H54 (cell line): ENCODE measurements around the gene APC2.

ENCODE experiments used
- DNase-seq: peaks from one replicate; pipeline ENCODE4 v3.0.0; 2011; ENCODE audit warnings: low spot score, mixed read lengths; ENCODE audit not compliant: insufficient read length
- FAIRE-seq: peaks from 3 replicates; lab custom pipeline; 2011; peaks lifted over from hg19 to GRCh38; lab: Jason Lieb, UNC
- POLR2A ChIP-seq: IDR thresholded peaks from 2 replicates; pipeline ENCODE4 v1.6.1; 2011; ENCODE audit warnings: low read depth, mild to moderate bottlenecking, low read length

APC2 gene

DNA sequence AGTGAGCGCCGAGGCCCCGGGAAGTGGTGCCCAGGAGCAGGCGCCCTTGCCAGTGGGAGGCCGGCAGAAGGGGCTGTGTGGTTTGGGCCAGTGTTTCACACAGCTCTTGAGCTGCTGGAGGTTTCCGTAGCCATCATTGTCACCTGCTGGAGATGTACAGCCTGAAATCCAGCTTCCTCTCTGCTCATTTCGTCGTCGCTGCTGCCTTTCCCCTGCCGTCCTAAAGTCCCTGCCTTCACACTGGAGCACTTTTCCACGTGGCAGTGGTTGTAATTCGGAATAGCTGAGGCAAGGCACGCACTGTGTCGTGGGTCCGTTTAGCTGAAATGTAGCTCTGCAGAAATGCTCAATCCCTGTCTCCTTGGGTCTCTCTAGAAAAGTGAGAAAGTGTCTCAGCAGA, 29.3 kb upstream of the APC2 start:
- FAIRE-seq, result no peak

DNA sequence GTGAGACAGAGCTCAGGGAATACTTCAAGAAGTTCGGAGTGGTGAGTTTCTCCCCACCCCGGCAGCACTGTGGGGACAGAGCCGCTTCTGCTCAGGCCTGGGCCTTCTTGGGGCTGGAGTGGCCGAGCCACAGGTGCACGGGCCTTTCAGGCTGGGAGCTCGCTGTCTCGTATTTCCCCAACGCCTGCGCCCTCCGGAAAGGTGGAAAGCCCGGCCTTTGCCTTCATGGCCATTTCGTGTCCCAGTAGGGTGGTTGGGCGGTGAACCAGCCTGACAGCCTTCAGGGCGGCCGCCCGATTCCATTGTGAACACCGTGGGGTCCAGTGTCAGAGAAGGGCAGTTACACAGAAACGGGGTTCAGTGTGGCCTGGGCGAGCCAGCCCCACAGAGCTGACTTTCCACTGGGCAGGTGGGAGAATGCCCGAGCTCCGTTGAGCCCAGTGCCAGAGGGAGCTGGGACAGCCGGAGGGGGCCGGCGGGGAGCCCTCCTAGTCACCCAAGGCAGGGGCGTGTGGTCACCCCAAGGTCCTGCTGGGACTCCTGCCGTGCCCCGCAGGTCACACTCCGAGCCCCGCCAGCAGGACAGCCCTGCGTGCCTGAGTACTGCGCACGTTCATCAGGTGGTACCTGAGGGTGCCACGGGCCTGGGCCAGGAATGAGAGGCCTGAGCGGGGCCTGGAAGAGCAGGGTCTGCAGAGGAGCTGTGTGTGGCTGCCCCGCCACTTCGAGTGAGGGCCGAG, 28.5 kb upstream of the APC2 start:
- no peak for DNase-seq
- TF ChIP-seq POLR2A, result no peak
- FAIRE-seq, result no peak

More for the DNA sequence above, 29.3 kb upstream of the APC2 start:
- no peak for DNase-seq
- TF ChIP-seq POLR2A, result no peak

GRCh38 chr19:1421958-1422305, 28.0 kb upstream of the APC2 start:
- no peak for TF ChIP-seq POLR2A
- DNase-seq (no peak), FAIRE-seq (no peak)

GRCh38 chr19:1422360-1422759, 27.6 kb upstream of the APC2 start:
- DNase-seq (no peak), FAIRE-seq (no peak)
- TF ChIP-seq POLR2A, result no peak

- FAIRE-seq, result no peak
- TF ChIP-seq POLR2A, result no peak
- no peak for DNase-seq
These were observed 27.0 kb upstream of the APC2 start for GRCh38 chr19:1422943-1423342.

GRCh38 chr19:1423436-1424191, 26.3 kb upstream of the APC2 start:
- DNase-seq (no peak), FAIRE-seq (no peak)
- TF ChIP-seq POLR2A, result no peak

DNA sequence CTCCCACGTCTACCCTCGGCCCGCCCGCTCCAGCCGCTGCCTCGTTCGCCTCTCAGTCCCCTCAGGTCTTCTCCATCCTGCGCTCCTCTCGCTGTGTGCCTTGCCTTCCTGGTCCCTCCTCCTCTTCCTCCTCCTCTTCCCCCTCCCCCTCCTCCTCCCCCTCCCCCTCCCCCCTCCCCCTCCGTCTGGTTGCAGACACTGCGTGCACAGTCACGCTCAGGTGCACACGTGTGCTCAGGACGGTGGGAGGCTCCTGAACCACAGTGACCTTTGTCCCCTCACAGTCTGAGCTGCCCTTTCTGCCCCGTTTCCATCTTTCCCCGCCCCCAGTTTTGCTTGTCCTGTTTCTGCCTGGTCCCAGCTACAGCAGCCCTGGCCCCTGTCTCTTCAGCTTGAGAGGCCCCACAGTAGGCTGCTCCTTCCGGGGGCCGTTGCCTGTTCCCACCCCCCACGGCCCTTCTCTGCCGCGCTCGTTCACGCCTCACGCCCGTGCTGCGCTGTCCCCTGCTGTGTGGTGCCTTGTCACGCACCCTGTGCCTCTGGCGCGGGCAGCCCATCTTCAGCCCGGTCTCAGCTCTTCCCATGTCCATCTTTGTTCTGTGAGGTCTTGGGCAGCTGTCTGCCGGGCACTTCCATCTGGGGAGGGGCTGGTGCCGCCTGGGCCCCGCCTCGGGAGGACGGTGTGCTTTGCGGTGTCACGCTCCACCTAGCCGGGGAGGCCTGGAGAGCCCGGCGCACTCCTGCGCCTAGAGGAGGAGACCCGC, 25.5 kb upstream of the APC2 start:
- TF ChIP-seq POLR2A, result no peak
- no peak for DNase-seq
- FAIRE-seq, result no peak

DNA sequence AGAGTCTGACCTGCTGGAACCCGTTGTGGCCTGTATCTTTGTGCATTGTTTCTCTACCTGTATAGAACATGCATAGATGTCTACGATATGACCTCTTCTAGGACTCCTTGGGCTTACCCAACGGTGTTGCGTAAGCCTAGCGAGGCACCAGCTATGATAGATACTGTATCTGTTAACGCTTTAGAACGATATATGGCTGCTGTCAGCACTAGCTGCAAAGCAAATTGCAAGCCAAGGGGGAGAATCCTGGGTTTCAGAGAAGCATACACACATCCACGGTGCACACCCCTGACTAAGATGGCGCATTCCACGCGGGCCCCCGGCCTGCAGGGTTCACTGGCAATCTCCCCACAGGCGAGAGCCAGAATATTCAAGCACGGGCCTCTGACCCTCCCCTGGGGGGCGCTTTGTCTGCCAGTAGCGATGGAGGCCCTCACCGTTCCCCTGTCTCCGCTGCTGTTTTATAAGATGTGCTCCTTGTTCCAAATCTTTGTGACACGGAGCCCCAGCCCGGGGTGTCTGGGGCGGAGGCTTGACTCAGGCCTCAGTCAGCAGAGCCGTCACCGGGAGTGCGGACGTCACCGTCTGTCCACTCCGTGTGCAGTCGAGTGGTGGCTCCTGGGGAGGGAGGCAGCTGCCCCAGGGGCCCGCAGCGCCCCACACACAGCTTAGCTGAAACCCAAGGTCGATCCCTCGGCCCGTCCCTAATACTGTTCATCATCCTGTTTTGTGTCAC, 24.7 kb upstream of the APC2 start:
- TF ChIP-seq POLR2A, result no peak
- FAIRE-seq, result no peak
- no peak for DNase-seq

DNA sequence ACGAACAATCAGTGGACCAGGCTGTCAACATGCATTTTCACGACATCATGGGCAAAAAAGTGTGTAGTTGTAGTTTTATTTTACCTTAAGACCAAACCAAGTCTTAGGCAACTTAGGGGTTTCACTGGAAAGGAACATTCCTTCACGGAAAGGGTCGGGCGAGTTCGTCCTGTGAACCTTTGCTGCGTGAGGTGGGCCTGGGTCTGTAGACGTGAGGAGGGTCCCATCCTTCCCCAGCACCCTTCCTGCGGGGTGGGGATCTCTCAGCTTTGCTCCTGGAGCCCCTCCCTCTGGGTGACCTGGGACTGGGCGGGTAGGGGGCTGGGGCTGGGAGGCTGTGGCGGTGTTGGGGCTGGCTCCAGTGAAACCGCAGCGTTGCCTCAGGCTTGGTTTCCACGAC, 24.0 kb upstream of the APC2 start:
- DNase-seq (no peak), FAIRE-seq (no peak)

DNA sequence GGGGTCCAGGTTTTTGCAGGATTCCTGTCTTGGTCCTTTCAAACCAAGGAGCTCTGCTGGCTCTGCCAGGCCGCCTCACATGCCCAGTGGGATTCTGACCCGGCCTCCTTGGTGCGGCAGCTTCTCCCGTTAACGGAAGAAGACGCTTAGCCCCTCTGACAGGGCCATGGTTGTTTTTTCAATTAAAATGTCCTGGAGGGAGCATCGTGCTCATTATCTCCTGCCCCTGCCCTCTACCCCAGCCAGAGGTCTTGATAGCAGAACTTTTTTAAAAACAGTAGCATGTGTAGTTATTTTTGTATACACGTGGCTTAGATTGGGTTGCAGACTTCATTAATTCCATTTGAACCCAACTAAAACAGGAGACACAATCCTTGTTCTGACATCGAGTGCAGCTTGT, 23.2 kb upstream of the APC2 start:
- no peak for FAIRE-seq
- no peak for TF ChIP-seq POLR2A
- no peak for DNase-seq

More for the DNA sequence above, 24.0 kb upstream of the APC2 start:
- no peak for TF ChIP-seq POLR2A

- TF ChIP-seq POLR2A, result no peak
- FAIRE-seq (no peak), DNase-seq (no peak)
These were observed 22.6 kb upstream of the APC2 start for GRCh38 chr19:1427221-1427920.

DNA sequence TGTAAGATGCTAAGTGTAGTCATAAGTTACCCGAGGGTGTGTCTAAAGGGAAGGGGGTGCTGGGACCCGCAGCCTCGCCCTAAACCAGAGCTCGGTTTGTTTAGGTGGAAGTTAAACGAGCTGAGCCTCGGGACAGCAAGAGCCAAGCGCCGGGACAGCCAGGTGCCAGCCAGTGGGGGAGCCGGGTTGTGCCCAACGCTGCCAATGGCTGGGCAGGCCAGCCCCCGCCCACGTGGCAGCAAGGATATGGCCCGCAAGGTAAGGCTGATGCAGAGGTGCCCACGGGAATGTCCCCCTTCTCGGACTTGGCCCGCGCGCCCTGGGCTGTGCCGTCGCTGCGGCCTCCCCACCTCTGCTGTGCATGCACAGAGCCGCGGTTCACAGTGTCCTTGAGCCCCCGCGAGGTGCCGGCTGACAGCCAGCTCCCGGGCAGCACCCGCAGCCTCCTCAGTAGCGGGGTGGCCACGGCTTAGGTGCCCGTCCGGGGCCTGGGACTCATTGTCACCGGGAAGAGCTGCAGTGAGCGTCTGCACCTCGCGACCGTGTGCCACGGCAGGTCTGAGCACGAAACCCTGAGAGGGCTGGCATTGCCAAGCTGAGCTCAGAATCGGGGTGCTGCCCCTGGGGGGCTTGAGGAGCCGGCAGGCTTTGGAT, 21.1 kb upstream of the APC2 start:
- DNase-seq, result no peak
- no peak for TF ChIP-seq POLR2A
- no peak for FAIRE-seq

DNA sequence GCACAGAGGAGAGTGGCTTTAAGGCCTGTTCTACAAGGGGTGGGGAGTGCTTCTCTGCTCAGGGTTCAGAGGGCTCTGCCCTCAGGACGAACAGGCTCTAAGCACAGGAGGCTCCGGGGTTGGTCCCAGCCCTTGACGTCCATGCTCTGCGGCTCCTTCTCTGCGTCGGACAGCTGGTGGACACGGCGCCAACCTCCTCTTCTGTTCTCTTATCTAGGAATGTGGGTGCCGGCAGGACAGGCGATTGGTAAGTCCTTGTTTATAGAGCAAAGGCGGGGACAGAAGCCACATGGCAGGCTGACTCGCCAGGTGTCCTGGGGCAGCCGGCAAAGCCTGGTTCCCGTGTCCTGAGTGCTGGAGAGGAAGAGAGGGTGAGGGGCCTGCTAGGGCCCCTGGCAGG, 20.2 kb upstream of the APC2 start:
- FAIRE-seq (no peak), DNase-seq (no peak)
- TF ChIP-seq POLR2A, result no peak
